Colonic mucosa (tissue), 4 donors: ENCODE results near the gene CXCL10. TPM values are rescaled to one million over a fixed set of nuclear protein-coding genes. Genes with fewer than 3 reads are reported as not detected.

Source experiments
- DNase-seq: peaks from one replicate; pipeline ENCODE4 v3.0.0-alpha.2; 2020
- H3K27ac ChIP-seq: fragments of 200-600 bp; one replicate; pipeline ENCODE4 v1.8.0; 2021
- H3K27me3 ChIP-seq: fragments of 200-600 bp; one replicate; pipeline ENCODE4 v1.8.0; 2021
- H3K36me3 ChIP-seq: fragments of 200-600 bp; one replicate; pipeline ENCODE4 v1.8.0; 2021
- H3K4me1 ChIP-seq: fragments of 200-600 bp; one replicate; pipeline ENCODE4 v1.8.0; 2021; ENCODE audit warnings: mild to moderate bottlenecking
- H3K4me3 ChIP-seq: fragments of 200-600 bp; one replicate; pipeline ENCODE4 v1.8.0; 2021
- H3K9ac ChIP-seq, 2 donors: one replicate each; pipeline ENCODE4 v1.7.0; 2013; ENCODE audit warnings: control low read depth in 2 of 2, low read depth in 2 of 2, low read length in 2 of 2
- H3K9me3 ChIP-seq: fragments of 200-600 bp; one replicate; pipeline ENCODE4 v1.8.0; 2021
- CTCF ChIP-seq: fragments of 200-600 bp; IDR thresholded peaks from one replicate; pipeline ENCODE4 v1.8.0; 2022; ENCODE audit warnings: antibody characterized with exemption, mild to moderate bottlenecking
- intact Hi-C: fragments of 100-400 bp; cut with DNase I; formaldehyde crosslinking; loops from one replicate; pipeline ENCODE4 v1.14.1; 2022
- total RNA-seq, 2 donors: library from RNA; stranded (reverse); fragmentation: NEBNext Ultra II Directional in 1 of 2; extraction: Animal tissue kit (Norgen Biotek cat#: 25700) in 1 of 2; gene quantifications; one replicate each; pipeline ENCODE4 v1.2.1, GENCODE V29; 2021
- donor health status: healthy.
- donor health status: DM: no; HTN: no; CAD: no.
- donor health status: DM: no; HTN: no; CAD: no.

The CXCL10 gene
- total RNA-seq, 2 donors from 2014 or later, result 0.72 to 0.90 TPM

GRCh38 chr4:76061421-76061820 lies 38.1 kb upstream of the CXCL10 start:
- no peak for DNase-seq
- Histone ChIP-seq H3K27ac (no peak overlapping the region), H3K9ac (no peak overlapping the region), H3K4me3 (no peak overlapping the region), H3K27me3 (no peaks in the 10 kb centered on the region), H3K36me3 (no peaks in the 10 kb centered on the region), H3K9me3 (no peaks in the 10 kb centered on the region), H3K4me1 (no peaks in the 10 kb centered on the region)
- intact Hi-C loops, result loop anchor here (10.0 kb wide), 1 partner anchor 167 kb away; no protein-coding TSS in a partner anchor
- no peak for TF ChIP-seq CTCF

DNA sequence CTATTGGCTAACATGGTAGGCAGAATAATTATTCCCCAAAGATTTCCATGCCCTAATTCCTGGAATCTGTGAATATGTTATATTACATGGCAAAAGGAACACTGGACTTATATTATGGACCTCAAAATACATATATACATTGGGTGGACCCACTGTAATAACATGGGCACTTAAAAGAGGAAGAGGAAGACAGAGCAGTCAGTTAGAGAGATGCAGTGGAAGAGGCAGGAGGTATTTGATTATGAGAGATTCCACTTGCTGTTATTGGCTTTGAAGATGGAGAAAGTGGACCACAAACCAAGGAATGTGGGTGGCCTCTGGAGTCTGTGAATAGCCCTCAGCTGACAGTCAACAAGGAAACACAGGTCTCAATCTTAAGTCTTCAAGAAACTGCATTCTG lies 37.2 kb upstream of the CXCL10 start:
- Histone ChIP-seq H3K27ac (no peak overlapping the region), H3K4me1 (no peaks in the 10 kb centered on the region), H3K27me3 (no peaks in the 10 kb centered on the region), H3K36me3 (no peaks in the 10 kb centered on the region), H3K9ac (no peak overlapping the region), H3K9me3 (no peaks in the 10 kb centered on the region), H3K4me3 (no peak overlapping the region)
- DNase-seq, result no peak
- TF ChIP-seq CTCF, result no peak
- intact Hi-C loops, result loop anchor here (10.0 kb wide), 1 partner anchor 166 kb away; no protein-coding TSS in a partner anchor

DNA sequence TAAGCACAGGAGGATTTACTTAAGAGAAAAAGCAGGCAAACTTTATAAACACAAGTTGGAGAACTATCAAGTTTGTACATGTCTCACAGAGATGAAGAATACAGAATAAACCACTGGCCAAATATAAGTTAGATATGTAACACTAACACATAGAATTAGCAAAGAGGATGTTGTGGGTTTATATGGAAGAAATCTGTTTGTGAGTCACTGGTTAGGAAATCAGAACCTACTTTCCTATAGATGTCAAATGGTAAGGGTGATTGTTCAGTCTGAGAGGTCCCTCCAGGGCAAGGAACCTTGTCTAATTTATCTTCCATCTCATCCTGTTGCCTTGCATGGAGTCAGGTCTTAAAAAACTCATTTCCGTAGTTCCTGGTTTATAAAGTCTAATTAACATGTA lies 36.5 kb upstream of the CXCL10 start:
- intact Hi-C loops, result loop anchor here (10.0 kb wide), 1 partner anchor 165 kb away; no protein-coding TSS in a partner anchor
- H3K36me3 ChIP-seq, result no peaks in the 10 kb centered on the region
- no peaks in the 10 kb centered on the region for H3K4me1 ChIP-seq
- H3K9ac ChIP-seq, result no peak overlapping the region
- no peaks in the 10 kb centered on the region for H3K27me3 ChIP-seq
- no peak overlapping the region for H3K27ac ChIP-seq
- DNase-seq, result no peak
- no peak for TF ChIP-seq CTCF
- H3K9me3 ChIP-seq, result no peaks in the 10 kb centered on the region
- no peak overlapping the region for H3K4me3 ChIP-seq

- TF ChIP-seq CTCF, result no peak
- Histone ChIP-seq H3K9ac (no peak overlapping the region), H3K27me3 (no peaks in the 10 kb centered on the region), H3K27ac (no peak overlapping the region), H3K4me1 (no peaks in the 10 kb centered on the region), H3K36me3 (no peaks in the 10 kb centered on the region), H3K4me3 (no peak overlapping the region), H3K9me3 (no peaks in the 10 kb centered on the region)
- peak; percentile 69 for DNase-seq
- intact Hi-C loops, result no loop called here
These were observed 35.7 kb upstream of the CXCL10 start for GRCh38 chr4:76058888-76059426.

DNA sequence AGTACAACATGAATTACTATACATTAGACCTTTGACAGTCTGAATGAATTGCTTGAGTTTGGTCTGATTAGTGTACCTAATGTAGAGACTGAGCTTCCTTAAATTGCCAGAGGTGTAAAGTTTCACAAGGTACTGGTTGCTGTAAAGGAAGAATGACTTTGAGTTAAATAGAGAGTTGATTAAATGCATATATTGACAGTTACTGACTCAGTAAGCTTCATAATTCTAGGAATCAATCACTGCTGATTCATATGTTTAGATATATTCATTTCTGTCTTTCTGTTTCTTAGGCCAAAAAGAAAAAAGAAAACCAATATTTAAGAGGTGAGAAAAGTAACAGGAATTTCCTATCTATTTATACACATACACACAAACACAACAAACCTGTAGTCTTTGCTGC lies 35.0 kb upstream of the CXCL10 start:
- Histone ChIP-seq H3K27ac (no peak overlapping the region), H3K4me3 (no peak overlapping the region), H3K4me1 (no peaks in the 10 kb centered on the region), H3K36me3 (no peaks in the 10 kb centered on the region), H3K9me3 (no peaks in the 10 kb centered on the region), H3K27me3 (no peaks in the 10 kb centered on the region), H3K9ac (no peak overlapping the region)
- intact Hi-C loops, result no loop called here
- no peak for TF ChIP-seq CTCF
- DNase-seq, result no peak
